ENCODE measurements around the gene TPCN1. TPM values are rescaled to one million over a fixed set of nuclear protein-coding genes. Genes with fewer than 3 reads are reported as not detected.

Gene TPCN1
- total RNA-seq, 1 experiment from 2014 or later: 43.0 TPM

GRCh38 chr12:113185180-113186032 lies 35.9 kb upstream of the TPCN1 start, which contains the start of the genes DDX54 and RITA1:
DDX54 (minus strand) TSS chr12:113185478; CDS start chr12:113185451, 27 bp downstream.
RITA1 (plus strand) TSS chr12:113185721; CDS start chr12:113186747, 1,026 bp downstream.
- TF ChIP-seq, protein P1, sequence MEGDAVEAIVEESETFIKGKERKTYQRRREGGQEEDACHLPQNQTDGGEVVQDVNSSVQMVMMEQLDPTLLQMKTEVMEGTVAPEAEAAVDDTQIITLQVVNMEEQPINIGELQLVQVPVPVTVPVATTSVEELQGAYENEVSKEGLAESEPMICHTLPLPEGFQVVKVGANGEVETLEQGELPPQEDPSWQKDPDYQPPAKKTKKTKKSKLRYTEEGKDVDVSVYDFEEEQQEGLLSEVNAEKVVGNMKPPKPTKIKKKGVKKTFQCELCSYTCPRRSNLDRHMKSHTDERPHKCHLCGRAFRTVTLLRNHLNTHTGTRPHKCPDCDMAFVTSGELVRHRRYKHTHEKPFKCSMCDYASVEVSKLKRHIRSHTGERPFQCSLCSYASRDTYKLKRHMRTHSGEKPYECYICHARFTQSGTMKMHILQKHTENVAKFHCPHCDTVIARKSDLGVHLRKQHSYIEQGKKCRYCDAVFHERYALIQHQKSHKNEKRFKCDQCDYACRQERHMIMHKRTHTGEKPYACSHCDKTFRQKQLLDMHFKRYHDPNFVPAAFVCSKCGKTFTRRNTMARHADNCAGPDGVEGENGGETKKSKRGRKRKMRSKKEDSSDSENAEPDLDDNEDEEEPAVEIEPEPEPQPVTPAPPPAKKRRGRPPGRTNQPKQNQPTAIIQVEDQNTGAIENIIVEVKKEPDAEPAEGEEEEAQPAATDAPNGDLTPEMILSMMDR (IDR thresholded peaks at IDR 0.05; ENCODE audit: unreplicated experiment): no peak
- peak within 1 kb of the TSS; percentile 94 for H3K27ac Mint-ChIP-seq (ENCODE audit: low read depth, unreplicated experiment)
- ChIA-PET POLR2A (interaction anchor here (0.6 to 5.6 kb wide), 27 partner anchors 9 to 1057 kb away, joined by 3 to 32 read pairs (median 4); partner anchors contain the start of genes PLBD2, SDSL, SLC8B1 and TPCN1), CTCF (interaction anchor here (0.6 to 1.0 kb wide), 5 partner anchors 10 to 340 kb away, joined by 3 to 5 read pairs (median 4); no protein-coding TSS in a partner anchor)
- peak; percentile 77 for DNase-seq (ENCODE audit: unreplicated experiment)
- no TSS peak for BruUV-seq (replicated peaks)
- peak within 1 kb of the TSS; percentile 91 for H3K4me3 Mint-ChIP-seq (ENCODE audit: unreplicated experiment)
- no peaks in the 10 kb centered on the region for H3K27me3 Mint-ChIP-seq (ENCODE audit: insufficient read depth, unreplicated experiment)
- intact Hi-C loops (cut with micrococcal nuclease): no loop called here
- peaks cover 15% of the 10 kb centered on the region for H3K4me1 Mint-ChIP-seq (ENCODE audit: insufficient read depth, unreplicated experiment)
- peaks cover 39% of the 10 kb centered on the region for H3K36me3 Mint-ChIP-seq (ENCODE audit: insufficient read depth, unreplicated experiment)
- no peaks in the 10 kb centered on the region for H3K9me3 Mint-ChIP-seq (ENCODE audit: unreplicated experiment)

- BruUV-seq (replicated peaks): no TSS peak
- no peak for DNase-seq (ENCODE audit: unreplicated experiment)
- CTCF ChIA-PET: interaction anchor here (0.6 to 2.0 kb wide), 6 partner anchors 9 to 341 kb away, joined by 3 to 6 read pairs (median 4); no protein-coding TSS in a partner anchor
These were observed 35.3 kb upstream of the TPCN1 start for GRCh38 chr12:113186033-113186365.

GRCh38 chr12:113186666-113187325 lies 34.5 kb upstream of the TPCN1 start:
- BruUV-seq (replicated peaks): no TSS peak
- intact Hi-C loops (cut with micrococcal nuclease): no loop called here
- DNase-seq (ENCODE audit: unreplicated experiment): no peak
- Mint-ChIP-seq H3K4me1 (ENCODE audit: insufficient read depth, unreplicated experiment) (peaks cover 15% of the 10 kb centered on the region), H3K27me3 (ENCODE audit: insufficient read depth, unreplicated experiment) (no peaks in the 10 kb centered on the region), H3K27ac (ENCODE audit: low read depth, unreplicated experiment) (peak overlapping the region; percentile 94), H3K9me3 (ENCODE audit: unreplicated experiment) (no peaks in the 10 kb centered on the region), H3K4me3 (ENCODE audit: unreplicated experiment) (peak overlapping the region; percentile 91), H3K36me3 (ENCODE audit: insufficient read depth, unreplicated experiment) (peaks cover 46% of the 10 kb centered on the region)
- TF ChIP-seq, protein P1 (IDR thresholded peaks at IDR 0.05; ENCODE audit: unreplicated experiment): no peak
- CTCF ChIA-PET: interaction anchor here (1.0 to 2.0 kb wide), 3 partner anchors 9 to 87 kb away, joined by 3 to 6 read pairs (median 3); no protein-coding TSS in a partner anchor
- POLR2A ChIA-PET: interaction anchor here (0.7 to 5.6 kb wide), 8 partner anchors 8 to 270 kb away, joined by 3 to 32 read pairs (median 11); partner anchors contain the start of gene TPCN1

More at GRCh38 chr12:113186033-113186365, 35.3 kb upstream of the TPCN1 start:
- TF ChIP-seq, protein P1 (IDR thresholded peaks at IDR 0.05; ENCODE audit: unreplicated experiment): no peak
- peaks cover 15% of the 10 kb centered on the region for H3K4me1 Mint-ChIP-seq (ENCODE audit: insufficient read depth, unreplicated experiment)
- H3K36me3 Mint-ChIP-seq (ENCODE audit: insufficient read depth, unreplicated experiment): peaks cover 42% of the 10 kb centered on the region
- POLR2A ChIA-PET: interaction anchor here (0.6 to 5.6 kb wide), 17 partner anchors 9 to 269 kb away, joined by 3 to 32 read pairs (median 4); partner anchors contain the start of genes SDSL, SLC8B1 and TPCN1
- intact Hi-C loops (cut with micrococcal nuclease): no loop called here
- peak overlapping the region; percentile 94 for H3K27ac Mint-ChIP-seq (ENCODE audit: low read depth, unreplicated experiment)
- peak overlapping the region; percentile 91 for H3K4me3 Mint-ChIP-seq (ENCODE audit: unreplicated experiment)
- H3K9me3 Mint-ChIP-seq (ENCODE audit: unreplicated experiment): no peaks in the 10 kb centered on the region
- H3K27me3 Mint-ChIP-seq (ENCODE audit: insufficient read depth, unreplicated experiment): no peaks in the 10 kb centered on the region
